ENCODE measurements around the gene NEDD8.

DNA sequence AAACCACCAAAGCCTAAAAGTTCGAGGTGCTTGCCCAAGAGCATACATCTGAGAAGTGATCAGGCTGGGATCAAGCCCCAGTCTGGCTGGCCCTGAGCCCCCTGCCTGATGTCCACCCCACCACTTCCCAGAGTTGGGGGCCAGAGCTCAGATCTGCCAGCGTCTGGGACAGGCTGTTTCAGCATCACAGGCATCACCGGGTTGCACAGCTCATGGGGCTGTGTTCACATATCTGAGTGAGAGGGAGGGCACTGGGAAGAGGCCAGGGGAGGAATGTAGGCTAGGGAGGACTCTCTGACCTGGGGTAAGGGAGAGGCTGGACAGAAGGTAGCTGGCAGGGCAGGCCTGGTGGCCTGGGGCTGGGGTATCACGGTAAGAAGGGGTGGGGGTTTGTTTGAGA is 24.8 kb upstream of the NEDD8 start:
- TF ChIP-seq, protein P1, sequence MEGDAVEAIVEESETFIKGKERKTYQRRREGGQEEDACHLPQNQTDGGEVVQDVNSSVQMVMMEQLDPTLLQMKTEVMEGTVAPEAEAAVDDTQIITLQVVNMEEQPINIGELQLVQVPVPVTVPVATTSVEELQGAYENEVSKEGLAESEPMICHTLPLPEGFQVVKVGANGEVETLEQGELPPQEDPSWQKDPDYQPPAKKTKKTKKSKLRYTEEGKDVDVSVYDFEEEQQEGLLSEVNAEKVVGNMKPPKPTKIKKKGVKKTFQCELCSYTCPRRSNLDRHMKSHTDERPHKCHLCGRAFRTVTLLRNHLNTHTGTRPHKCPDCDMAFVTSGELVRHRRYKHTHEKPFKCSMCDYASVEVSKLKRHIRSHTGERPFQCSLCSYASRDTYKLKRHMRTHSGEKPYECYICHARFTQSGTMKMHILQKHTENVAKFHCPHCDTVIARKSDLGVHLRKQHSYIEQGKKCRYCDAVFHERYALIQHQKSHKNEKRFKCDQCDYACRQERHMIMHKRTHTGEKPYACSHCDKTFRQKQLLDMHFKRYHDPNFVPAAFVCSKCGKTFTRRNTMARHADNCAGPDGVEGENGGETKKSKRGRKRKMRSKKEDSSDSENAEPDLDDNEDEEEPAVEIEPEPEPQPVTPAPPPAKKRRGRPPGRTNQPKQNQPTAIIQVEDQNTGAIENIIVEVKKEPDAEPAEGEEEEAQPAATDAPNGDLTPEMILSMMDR (conservative IDR thresholded peaks at IDR 0.05 in 1 of 2, IDR thresholded peaks at IDR 0.05 in 1 of 2; ENCODE audit: low read depth in 1 of 2, low read length in 2 of 2) = no peak
- no peak for TF ChIP-seq EZH2 (IDR thresholded peaks at IDR 0.05; ENCODE audit: low read length, missing control alignments)

Data from fibroblast of lung (primary cell).